OCI-LY1 (cell line): ENCODE data around the gene XRCC4.

Experiments
- H2AFZ ChIP-seq: fragments of 200-600 bp; sonication (generic), shearing (Covaris generic); 2 replicates; pipeline ENCODE4 v1.6.0; 2014; ENCODE audit warnings: antibody characterized with exemption, mild to moderate bottlenecking, low read length
- H3F3A ChIP-seq: fragments of 200-600 bp; sonication (generic), shearing (Covaris generic); 2 replicates; pipeline ENCODE4 v1.6.0; 2014; ENCODE audit warnings: mild to moderate bottlenecking, antibody characterized with exemption, low read length, moderate library complexity; ENCODE audit not compliant: insufficient read depth
- H3K27ac ChIP-seq: fragments of 200-600 bp; sonication (generic); 2 replicates; pipeline ENCODE4 v1.5.1; 2014; ENCODE audit warnings: low read length, mixed run types, mild to moderate bottlenecking, low read depth; ENCODE audit not compliant: poor library complexity, severe bottlenecking
- H3K27me3 ChIP-seq: fragments of 200-600 bp; sonication (generic); 2 replicates; pipeline ENCODE4 v1.6.0; 2014; ENCODE audit warnings: antibody characterized with exemption, mild to moderate bottlenecking, low read length, moderate library complexity; ENCODE audit not compliant: insufficient read depth
- H3K36me3 ChIP-seq: fragments of 200-600 bp; sonication (generic); 2 replicates; pipeline ENCODE4 v1.6.1; 2014; ENCODE audit warnings: mild to moderate bottlenecking, antibody characterized with exemption, low read length, moderate library complexity, mixed read lengths; ENCODE audit not compliant: insufficient read depth
- H3K4me1 ChIP-seq: fragments of 200-600 bp; sonication (generic); 2 replicates; pipeline ENCODE4 v1.5.1; 2014; ENCODE audit warnings: mild to moderate bottlenecking, low read length, moderate library complexity; ENCODE audit not compliant: insufficient read depth, severe bottlenecking
- H3K4me2 ChIP-seq: fragments of 200-600 bp; sonication (generic), shearing (Covaris generic); 2 replicates; pipeline ENCODE4 v1.6.1; 2014; ENCODE audit warnings: low read length
- H3K4me3 ChIP-seq: fragments of 200-600 bp; sonication (generic); 2 replicates; pipeline ENCODE4 v1.5.1; 2014; ENCODE audit warnings: low read length, low read depth, mild to moderate bottlenecking, mixed read lengths; ENCODE audit not compliant: poor library complexity, severe bottlenecking
- H3K79me2 ChIP-seq: fragments of 200-600 bp; shearing (Covaris generic); 2 replicates; pipeline ENCODE4 v1.6.1; 2016; ENCODE audit warnings: mixed run types, low read length, mixed read lengths; ENCODE audit not compliant: insufficient read depth
- H3K9ac ChIP-seq: fragments of 200-600 bp; sonication (generic), shearing (Covaris generic); 2 replicates; pipeline ENCODE4 v1.6.1; 2014; ENCODE audit warnings: mild to moderate bottlenecking, low read length, mixed read lengths
- H3K9me2 ChIP-seq: fragments of 200-600 bp; sonication (generic), shearing (Covaris generic); 2 replicates; pipeline ENCODE4 v1.6.1; 2014; ENCODE audit warnings: low read depth, mild to moderate bottlenecking, low read length, mixed read lengths
- H3K9me3 ChIP-seq: fragments of 200-600 bp; shearing (Covaris generic); 2 replicates; pipeline ENCODE4 v1.6.1; 2014; ENCODE audit warnings: low read length, mixed read lengths
- H4K20me1 ChIP-seq: fragments of 200-600 bp; sonication (generic), shearing (Covaris generic); 2 replicates; pipeline ENCODE4 v1.6.0; 2016; ENCODE audit warnings: mild to moderate bottlenecking, low read length; ENCODE audit not compliant: insufficient read depth
- CTCF ChIP-seq: fragments of 200-600 bp; sonication (generic), shearing (Covaris generic); IDR thresholded peaks from 2 replicates; pipeline ENCODE4 v1.5.1; 2017; ENCODE audit warnings: mild to moderate bottlenecking, antibody characterized with exemption, low read length, moderate library complexity, mixed read lengths
- EZH2 ChIP-seq: fragments of 200-600 bp; sonication (generic), shearing (Covaris generic); IDR thresholded peaks from 2 replicates; pipeline ENCODE4 v1.8.0; 2017; ENCODE audit warnings: borderline replicate concordance, mixed run types, mild to moderate bottlenecking, antibody characterized with exemption, low read length, moderate library complexity, mixed read lengths

Gene XRCC4

GRCh38 chr5:83219495-83219894 lies 142.1 kb downstream of the XRCC4 start:
- Histone ChIP-seq H3K9ac (no peak overlapping the region), H4K20me1 (no peaks in the 10 kb centered on the region)
- TF ChIP-seq CTCF (no peak), EZH2 (no peak)

GRCh38 chr5:83220331-83220730 lies 143.0 kb downstream of the XRCC4 start:
- no peaks in the 10 kb centered on the region for H3K27me3 ChIP-seq

More at GRCh38 chr5:83219495-83219894, 142.1 kb downstream of the XRCC4 start:
- H3K4me3 ChIP-seq = no peak overlapping the region
- no peaks in the 10 kb centered on the region for H3K27me3 ChIP-seq
- no peak overlapping the region for H3K27ac ChIP-seq
- H3K9me2 ChIP-seq = no peaks in the 10 kb centered on the region
- no peaks in the 10 kb centered on the region for H3K4me1 ChIP-seq
- no peaks in the 10 kb centered on the region for H3K9me3 ChIP-seq
- H3K79me2 ChIP-seq = no peaks in the 10 kb centered on the region
- no peak overlapping the region for H3K4me2 ChIP-seq
- no peak overlapping the region for H2AFZ ChIP-seq
- H3F3A ChIP-seq = no peaks in the 10 kb centered on the region
- H3K36me3 ChIP-seq = no peaks in the 10 kb centered on the region

GRCh38 chr5:83222906-83223305 lies 145.6 kb downstream of the XRCC4 start:
- Histone ChIP-seq H3K27ac (no peak overlapping the region), H3K4me3 (no peak overlapping the region), H3K4me1 (no peaks in the 10 kb centered on the region), H3K4me2 (no peak overlapping the region), H3K9ac (no peak overlapping the region), H3F3A (no peaks in the 10 kb centered on the region), H3K79me2 (no peaks in the 10 kb centered on the region), H3K27me3 (no peaks in the 10 kb centered on the region), H4K20me1 (no peaks in the 10 kb centered on the region), H3K9me2 (no peaks in the 10 kb centered on the region), H2AFZ (no peak overlapping the region), H3K36me3 (no peaks in the 10 kb centered on the region), H3K9me3 (no peaks in the 10 kb centered on the region)
- TF ChIP-seq EZH2 (no peak), CTCF (no peak)

More at GRCh38 chr5:83220331-83220730, 143.0 kb downstream of the XRCC4 start:
- no peaks in the 10 kb centered on the region for H3K4me1 ChIP-seq
- H3K27ac ChIP-seq = no peak overlapping the region
- H3K4me2 ChIP-seq = no peak overlapping the region
- no peak overlapping the region for H3K9ac ChIP-seq
- H3K36me3 ChIP-seq = no peaks in the 10 kb centered on the region
- H3K9me3 ChIP-seq = no peaks in the 10 kb centered on the region
- H3K9me2 ChIP-seq = no peaks in the 10 kb centered on the region
- H3K4me3 ChIP-seq = no peak overlapping the region
- H3K79me2 ChIP-seq = no peaks in the 10 kb centered on the region
- TF ChIP-seq CTCF (no peak), EZH2 (no peak)
- no peaks in the 10 kb centered on the region for H4K20me1 ChIP-seq
- no peak overlapping the region for H2AFZ ChIP-seq
- H3F3A ChIP-seq = no peaks in the 10 kb centered on the region
